Urinary bladder (tissue), 4 donors: Measurements from ENCODE around the gene CADPS2. TPM values are rescaled to one million over a fixed set of nuclear protein-coding genes. Genes with fewer than 3 reads are reported as not detected.
"Not testable (repeated sequence)": the region's sequence is repeated elsewhere in the genome, so short reads cannot be mapped to it uniquely, and the experiment has no call there.

Experiments used
- DNase-seq: peaks from one replicate; pipeline ENCODE4 v3.0.0-alpha.2; 2015; ENCODE audit errors: extremely low spot score
- H3K27ac ChIP-seq: one replicate; pipeline ENCODE4 v1.5.1; 2013; ENCODE audit warnings: low read depth, mild to moderate bottlenecking, moderate library complexity
- H3K36me3 ChIP-seq: one replicate; pipeline ENCODE4 v1.6.1; 2013; ENCODE audit warnings: mild to moderate bottlenecking, moderate library complexity; ENCODE audit not compliant: insufficient read depth
- H3K4me1 ChIP-seq: one replicate; pipeline ENCODE4 v1.6.1; 2013; ENCODE audit warnings: mild to moderate bottlenecking, moderate library complexity; ENCODE audit not compliant: insufficient read depth
- H3K4me3 ChIP-seq: one replicate; pipeline ENCODE4 v1.5.1; 2013; ENCODE audit warnings: low read depth, low read length
- WGBS: extraction: QIAGEN DNeasy Blood & Tissue Kit; methylation state at CpG from one replicate; pipeline ENCODE4 v1.1.7; 2013; 5-methylcytosine and 5-hydroxymethylcytosine counted together
- polyA plus RNA-seq: library from polyadenylated mRNA; stranded (reverse); fragments of 200-250 nt; gene quantifications from one replicate; pipeline ENCODE4 v1.2.3, GENCODE V29; 2013
- total RNA-seq: library from RNA; depleted of rRNA; stranded (reverse); fragments of >200 nt; gene quantifications from one replicate; pipeline ENCODE4 v1.2.3, GENCODE V29; 2014
- donor health status: healthy with polysubstance abuse.
- donor health status: healthy.

The CADPS2 gene
- total and polyA plus RNA-seq, 2 donors, result 5.5 to 36.0 TPM

- 49% methylated on average over 1 of the region's 1 CpG for WGBS
- no peak overlapping the region for H3K27ac ChIP-seq
- H3K36me3 ChIP-seq, result no peaks in the 10 kb centered on the region
- DNase-seq, result no peak
- no peak overlapping the region for H3K4me3 ChIP-seq
- H3K4me1 ChIP-seq, result no peaks in the 10 kb centered on the region
These were observed 206.4 kb downstream of the CADPS2 start for GRCh38 chr7:122679813-122680212.

DNA sequence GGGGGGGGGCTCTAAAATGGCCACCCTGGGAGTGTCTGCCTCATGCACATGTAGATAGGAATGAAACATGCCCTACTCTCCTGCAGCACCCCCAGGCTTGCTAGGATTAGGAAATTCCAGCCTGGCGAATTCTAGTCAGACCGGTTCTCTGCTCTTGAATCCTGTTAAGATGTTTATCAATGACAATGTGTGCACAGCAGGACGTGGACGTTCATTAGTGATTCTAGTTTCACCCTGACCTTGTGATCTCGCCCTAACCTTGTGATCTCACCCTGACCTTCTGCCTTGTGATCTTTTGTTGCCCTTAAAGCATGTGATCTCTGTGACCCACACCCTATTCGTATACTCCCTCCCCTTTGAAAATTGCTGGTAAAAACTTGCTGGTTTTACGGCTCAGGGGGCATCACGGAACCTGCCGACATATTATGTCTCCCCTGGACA is 207.0 kb downstream of the CADPS2 start:
- DNase-seq, H3K36me3 ChIP-seq, H3K4me3 ChIP-seq, H3K27ac ChIP-seq, H3K4me1 ChIP-seq: not testable (repeated sequence)
- WGBS, result 75% methylated on average over 9 of the region's 9 CpGs

GRCh38 chr7:122677149-122677548 is 209.1 kb downstream of the CADPS2 start:
- 58% methylated on average over 1 of the region's 1 CpG for WGBS
- Histone ChIP-seq H3K4me3 (no peak overlapping the region), H3K4me1 (no peaks in the 10 kb centered on the region), H3K27ac (no peak overlapping the region), H3K36me3 (no peaks in the 10 kb centered on the region)
- DNase-seq, result no peak

GRCh38 chr7:122676466-122676865 is 209.8 kb downstream of the CADPS2 start:
- H3K4me3 ChIP-seq, result no peak overlapping the region
- H3K36me3 ChIP-seq, result no peaks in the 10 kb centered on the region
- H3K27ac ChIP-seq, result no peak overlapping the region
- no peak for DNase-seq
- H3K4me1 ChIP-seq, result no peaks in the 10 kb centered on the region
- WGBS, result 85% methylated on average over 2 of the region's 2 CpGs

GRCh38 chr7:122675621-122676020 is 210.6 kb downstream of the CADPS2 start:
- Histone ChIP-seq H3K4me3 (no peak overlapping the region), H3K36me3 (no peaks in the 10 kb centered on the region), H3K4me1 (no peaks in the 10 kb centered on the region), H3K27ac (no peak overlapping the region)
- WGBS, result 94% methylated on average over 7 of the region's 7 CpGs
- DNase-seq, result no peak

- no peak overlapping the region for H3K27ac ChIP-seq
- H3K4me3 ChIP-seq, result no peak overlapping the region
- H3K36me3 ChIP-seq, result no peaks in the 10 kb centered on the region
- WGBS, result 63% methylated on average over 7 of the region's 7 CpGs
- H3K4me1 ChIP-seq, result no peaks in the 10 kb centered on the region
- no peak for DNase-seq
These were observed 211.2 kb downstream of the CADPS2 start for GRCh38 chr7:122675011-122675410.

GRCh38 chr7:122674502-122674901 is 211.8 kb downstream of the CADPS2 start:
- no peak for DNase-seq
- no peak overlapping the region for H3K27ac ChIP-seq
- H3K36me3 ChIP-seq, result no peaks in the 10 kb centered on the region
- 21% methylated on average over 4 of the region's 4 CpGs for WGBS
- H3K4me3 ChIP-seq, result no peak overlapping the region
- H3K4me1 ChIP-seq, result no peaks in the 10 kb centered on the region

- 99% methylated on average over 21 of the region's 21 CpGs for WGBS
- no peaks in the 10 kb centered on the region for H3K36me3 ChIP-seq
- no peak overlapping the region for H3K27ac ChIP-seq
- no peak overlapping the region for H3K4me3 ChIP-seq
- H3K4me1 ChIP-seq, result no peaks in the 10 kb centered on the region
- no peak for DNase-seq
These were observed 212.3 kb downstream of the CADPS2 start for GRCh38 chr7:122673951-122674350.

DNA sequence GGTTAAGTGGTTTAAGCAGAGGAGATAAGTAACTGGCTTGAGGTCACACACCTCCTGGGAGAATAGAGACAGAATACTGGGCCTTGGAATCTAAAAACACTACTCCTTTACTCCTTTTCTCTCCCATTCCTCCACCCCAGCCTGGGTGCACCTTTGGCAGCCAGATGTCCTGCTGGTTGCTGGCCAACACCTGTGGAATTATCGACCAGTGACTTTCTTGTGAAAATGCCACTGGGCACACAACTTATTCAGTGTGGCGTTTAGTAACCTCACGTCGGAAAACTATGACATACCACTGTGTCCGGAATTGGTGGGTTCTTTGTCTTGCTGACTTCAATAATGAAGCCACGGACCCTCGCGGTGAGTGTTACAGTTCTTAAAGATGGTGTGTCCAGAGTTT is 213.7 kb downstream of the CADPS2 start:
- no peak overlapping the region for H3K27ac ChIP-seq
- 96% methylated on average over 8 of the region's 8 CpGs for WGBS
- H3K4me3 ChIP-seq, result no peak overlapping the region
- no peak for DNase-seq
- H3K4me1 ChIP-seq, result no peaks in the 10 kb centered on the region
- H3K36me3 ChIP-seq, result no peaks in the 10 kb centered on the region

DNA sequence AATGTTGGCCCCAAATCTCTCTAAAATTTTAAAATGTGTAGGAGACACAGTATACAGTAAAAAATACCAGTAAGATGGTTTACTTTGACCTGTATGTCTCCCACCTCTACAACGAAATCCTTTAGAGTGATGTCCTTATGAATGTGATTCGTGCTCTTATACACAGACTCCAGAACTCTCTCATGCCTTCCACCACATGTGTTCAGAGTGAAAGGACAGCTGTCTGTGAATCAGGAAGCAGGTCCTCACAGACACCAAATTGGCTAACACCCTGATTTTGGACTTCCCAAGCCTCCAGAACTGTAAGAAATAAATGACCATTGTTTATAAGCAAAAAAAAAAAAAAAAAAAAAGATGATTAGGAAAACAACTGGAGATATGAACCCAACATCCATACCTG is 222.5 kb downstream of the CADPS2 start:
- Histone ChIP-seq H3K4me3 (no peak overlapping the region), H3K27ac (no peak overlapping the region), H3K36me3 (no peaks in the 10 kb centered on the region), H3K4me1 (no peaks in the 10 kb centered on the region)
- 90% methylated on average over 2 of the region's 2 CpGs for WGBS
- DNase-seq, result no peak

DNA sequence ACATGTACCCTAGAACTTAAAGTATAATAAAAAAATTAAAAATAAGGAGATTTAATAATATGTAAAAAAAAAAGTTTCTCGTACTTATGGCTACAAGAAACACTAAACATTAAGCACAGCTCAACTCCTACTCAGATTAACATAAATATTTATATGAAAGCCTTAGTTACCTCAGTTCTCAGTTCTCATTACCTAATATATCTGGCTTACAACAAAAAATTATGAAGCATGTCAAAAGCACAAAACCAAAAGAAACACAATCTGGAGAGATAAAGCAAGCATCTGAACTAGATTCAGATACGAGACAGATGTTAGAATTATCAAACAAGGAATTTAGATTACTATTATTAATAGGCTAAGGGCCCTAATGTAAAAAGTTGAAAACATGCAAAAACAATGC is 227.4 kb downstream of the CADPS2 start:
- Histone ChIP-seq H3K4me3 (no peak overlapping the region), H3K27ac (no peak overlapping the region), H3K36me3 (no peaks in the 10 kb centered on the region), H3K4me1 (no peaks in the 10 kb centered on the region)
- 39% methylated on average over 2 of the region's 2 CpGs for WGBS
- DNase-seq, result no peak

DNA sequence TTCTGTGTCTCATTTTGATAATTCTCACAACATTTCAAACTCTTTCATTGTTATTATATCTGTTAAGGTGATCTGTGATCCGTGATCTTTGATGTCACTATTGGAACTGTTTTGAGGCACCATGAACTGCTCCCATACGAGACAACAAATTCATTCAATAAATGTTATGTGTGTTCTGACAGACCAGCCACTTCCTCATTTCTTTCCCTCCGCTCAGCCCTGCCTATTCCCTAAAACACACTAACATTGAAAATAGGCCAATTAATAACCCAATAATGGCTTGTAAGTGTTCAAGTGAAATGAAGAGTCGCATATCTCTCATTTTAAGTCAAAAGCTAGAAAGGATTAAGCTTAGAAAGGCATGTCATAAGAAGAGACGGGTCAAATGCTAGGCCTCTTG is 232.6 kb downstream of the CADPS2 start:
- Histone ChIP-seq H3K36me3 (no peaks in the 10 kb centered on the region), H3K4me1 (no peaks in the 10 kb centered on the region), H3K4me3 (no peak overlapping the region), H3K27ac (no peak overlapping the region)
- WGBS, result 92% methylated on average over 5 of the region's 5 CpGs
- no peak for DNase-seq

DNA sequence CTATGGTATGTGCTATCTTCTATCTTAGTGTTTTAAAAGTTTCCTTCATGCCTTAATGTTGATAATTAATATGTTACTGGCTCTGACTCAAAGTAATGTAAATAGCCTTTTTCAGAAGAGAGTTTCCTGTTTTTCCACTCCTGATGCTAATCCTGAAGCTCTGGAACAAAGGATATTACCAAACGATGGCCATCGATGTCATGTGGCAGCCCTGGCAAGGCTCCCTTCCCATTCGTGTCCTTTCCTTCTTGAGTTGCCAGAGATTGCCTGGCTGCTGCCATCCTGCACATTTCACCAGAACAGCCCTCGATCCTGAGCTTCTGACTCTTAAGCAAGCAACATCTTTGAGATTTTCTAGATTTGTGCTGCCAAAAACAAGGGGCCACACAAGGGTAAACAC is 233.4 kb downstream of the CADPS2 start:
- no peaks in the 10 kb centered on the region for H3K36me3 ChIP-seq
- DNase-seq, result no peak
- H3K27ac ChIP-seq, result no peak overlapping the region
- H3K4me3 ChIP-seq, result no peak overlapping the region
- WGBS, result 51% methylated on average over 4 of the region's 4 CpGs
- H3K4me1 ChIP-seq, result no peaks in the 10 kb centered on the region

GRCh38 chr7:122651451-122651850 is 234.8 kb downstream of the CADPS2 start:
- no peak for DNase-seq
- no peak overlapping the region for H3K4me3 ChIP-seq
- no peaks in the 10 kb centered on the region for H3K36me3 ChIP-seq
- no peaks in the 10 kb centered on the region for H3K4me1 ChIP-seq
- H3K27ac ChIP-seq, result no peak overlapping the region
- 48% methylated on average over 2 of the region's 2 CpGs for WGBS

- 77% methylated on average over 1 of the region's 1 CpG for WGBS
- no peak for DNase-seq
- Histone ChIP-seq H3K4me3 (no peak overlapping the region), H3K4me1 (no peaks in the 10 kb centered on the region), H3K36me3 (no peaks in the 10 kb centered on the region), H3K27ac (no peak overlapping the region)
These were observed 243.0 kb downstream of the CADPS2 start for GRCh38 chr7:122643250-122643649.
